Sigmoid colon (tissue), 4 donors: Measurements from ENCODE around the gene FBLN1.

Experiments
- POLR2A ChIP-seq, 2 donors: fragments of 450-650 bp; IDR thresholded peaks; one replicate each; pipeline ENCODE4 v1.6.1; 2016; ENCODE audit warnings: antibody characterized with exemption in 2 of 2, mild to moderate bottlenecking in 2 of 2, moderate library complexity in 2 of 2
- POLR2AphosphoS5 ChIP-seq, 4 donors: sonication (generic); formaldehyde crosslinking; IDR thresholded peaks; one replicate each; pipeline ENCODE4 v1.6.1; 2017; ENCODE audit warnings: antibody characterized with exemption in 4 of 4
- TF ChIP-seq, protein P1 (sequence below), 4 experiments: fragments of 450-650 bp in 3 of 4; fragments of 200-600 bp in 1 of 4; IDR thresholded peaks; one replicate each; pipeline ENCODE4 v1.5.1; 2016 to 2019; ENCODE audit warnings: antibody characterized with exemption in 4 of 4, mild to moderate bottlenecking in 3 of 4, moderate library complexity in 2 of 4

DNA sequence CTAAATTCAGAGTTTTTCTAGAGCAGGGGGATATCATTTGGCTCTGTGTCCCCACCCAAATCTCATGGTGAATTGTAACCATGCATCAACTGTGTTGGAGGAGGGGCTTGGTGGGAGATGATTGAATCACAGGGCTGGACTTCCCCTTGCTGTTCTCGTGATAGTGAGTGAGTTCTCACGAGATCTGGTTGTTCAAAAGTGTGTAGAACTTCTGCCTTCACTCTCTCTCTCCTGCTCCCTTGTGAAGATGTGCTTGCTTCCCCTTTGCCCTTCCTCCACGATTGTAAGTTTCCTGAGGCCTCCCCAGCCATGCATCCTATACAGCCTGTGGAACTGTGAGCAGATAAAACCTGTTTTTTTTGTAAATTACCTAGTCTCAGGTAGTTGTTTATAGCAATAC lies 22.0 kb upstream of the FBLN1 start:
- TF ChIP-seq POLR2AphosphoS5 (IDR thresholded peaks at IDR 0.05): no peak
- TF ChIP-seq, protein P1, sequence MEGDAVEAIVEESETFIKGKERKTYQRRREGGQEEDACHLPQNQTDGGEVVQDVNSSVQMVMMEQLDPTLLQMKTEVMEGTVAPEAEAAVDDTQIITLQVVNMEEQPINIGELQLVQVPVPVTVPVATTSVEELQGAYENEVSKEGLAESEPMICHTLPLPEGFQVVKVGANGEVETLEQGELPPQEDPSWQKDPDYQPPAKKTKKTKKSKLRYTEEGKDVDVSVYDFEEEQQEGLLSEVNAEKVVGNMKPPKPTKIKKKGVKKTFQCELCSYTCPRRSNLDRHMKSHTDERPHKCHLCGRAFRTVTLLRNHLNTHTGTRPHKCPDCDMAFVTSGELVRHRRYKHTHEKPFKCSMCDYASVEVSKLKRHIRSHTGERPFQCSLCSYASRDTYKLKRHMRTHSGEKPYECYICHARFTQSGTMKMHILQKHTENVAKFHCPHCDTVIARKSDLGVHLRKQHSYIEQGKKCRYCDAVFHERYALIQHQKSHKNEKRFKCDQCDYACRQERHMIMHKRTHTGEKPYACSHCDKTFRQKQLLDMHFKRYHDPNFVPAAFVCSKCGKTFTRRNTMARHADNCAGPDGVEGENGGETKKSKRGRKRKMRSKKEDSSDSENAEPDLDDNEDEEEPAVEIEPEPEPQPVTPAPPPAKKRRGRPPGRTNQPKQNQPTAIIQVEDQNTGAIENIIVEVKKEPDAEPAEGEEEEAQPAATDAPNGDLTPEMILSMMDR (IDR thresholded peaks at IDR 0.05): no peak
- no peak for TF ChIP-seq POLR2A (IDR thresholded peaks at IDR 0.05)
